H9 (cell line): ENCODE data around the gene LRRC23. TPM values are rescaled to one million over a fixed set of nuclear protein-coding genes. Genes with fewer than 3 reads are reported as not detected.

Experiments
- DNase-seq: peaks from one replicate; pipeline ENCODE4 v3.0.0-alpha.2; 2017
- H2AFZ ChIP-seq: one replicate; pipeline ENCODE4 v1.6.1; 2013; ENCODE audit warnings: mild to moderate bottlenecking, low read length, control low read depth, moderate library complexity
- H2AK5ac ChIP-seq: 2 replicates; pipeline ENCODE4 v1.6.1; 2013; ENCODE audit warnings: low read length, control low read depth, mixed read lengths; ENCODE audit not compliant: insufficient read length
- H2BK120ac ChIP-seq: one replicate; pipeline ENCODE4 v1.6.1; 2013; ENCODE audit warnings: low read depth, mild to moderate bottlenecking, low read length, control low read depth, inconsistent platforms; ENCODE audit not compliant: poor library complexity, severe bottlenecking
- H2BK12ac ChIP-seq: 2 replicates; pipeline ENCODE4 v1.6.1; 2013; ENCODE audit warnings: low read length, control low read depth, mixed read lengths, low read depth; ENCODE audit not compliant: insufficient read length
- H2BK15ac ChIP-seq: 2 replicates; pipeline ENCODE4 v1.6.1; 2013; ENCODE audit warnings: low read depth, low read length, control low read depth
- H2BK20ac ChIP-seq: one replicate; pipeline ENCODE4 v1.6.1; 2013; ENCODE audit warnings: low read depth, mild to moderate bottlenecking, low read length, control low read depth, inconsistent platforms; ENCODE audit not compliant: poor library complexity, severe bottlenecking
- H2BK5ac ChIP-seq: 2 replicates; pipeline ENCODE4 v1.6.1; 2013; ENCODE audit warnings: low read length, control low read depth, mixed read lengths; ENCODE audit not compliant: insufficient read length
- H3K14ac ChIP-seq: 2 replicates; pipeline ENCODE4 v1.6.1; 2013; ENCODE audit warnings: low read length, control low read depth; ENCODE audit not compliant: insufficient read depth
- H3K18ac ChIP-seq: 2 replicates; pipeline ENCODE4 v1.6.1; 2013; ENCODE audit warnings: low read depth, mild to moderate bottlenecking, mixed read lengths, low read length, control low read depth; ENCODE audit not compliant: insufficient read length
- H3K23ac ChIP-seq: 2 replicates; pipeline ENCODE4 v1.6.1; 2013; ENCODE audit warnings: low read length, control low read depth, mixed read lengths, low read depth; ENCODE audit not compliant: insufficient read length
- H3K23me2 ChIP-seq: 2 replicates; pipeline ENCODE4 v1.6.1; 2013; ENCODE audit warnings: low read depth, mild to moderate bottlenecking, mixed read lengths, low read length, control low read depth; ENCODE audit not compliant: insufficient read length, poor library complexity, severe bottlenecking
- H3K27ac ChIP-seq: 2 replicates; pipeline ENCODE4 v1.5.1; 2013; ENCODE audit warnings: low read length, control low read depth, mixed read lengths, low read depth; ENCODE audit not compliant: insufficient read length
- H3K27me3 ChIP-seq: 2 replicates; pipeline ENCODE4 v1.6.1; 2013; ENCODE audit warnings: low read length, control low read depth, inconsistent platforms; ENCODE audit not compliant: insufficient read depth
- H3K4ac ChIP-seq: 2 replicates; pipeline ENCODE4 v1.6.1; 2013; ENCODE audit warnings: low read depth, mild to moderate bottlenecking, control low read depth, inconsistent platforms, low read length, moderate library complexity
- H3K4me1 ChIP-seq: 2 replicates; pipeline ENCODE4 v1.6.1; 2013; ENCODE audit warnings: low read length, control low read depth, inconsistent platforms; ENCODE audit not compliant: insufficient read depth
- H3K4me2 ChIP-seq: 2 replicates; pipeline ENCODE4 v1.6.1; 2013; ENCODE audit warnings: low read length, control low read depth, mixed read lengths; ENCODE audit not compliant: insufficient read length, insufficient read depth
- H3K56ac ChIP-seq: 2 replicates; pipeline ENCODE4 v1.6.1; 2013; ENCODE audit warnings: low read depth, mild to moderate bottlenecking, mixed read lengths, low read length, control low read depth; ENCODE audit not compliant: insufficient read length
- H3K79me1 ChIP-seq: 2 replicates; pipeline ENCODE4 v1.6.1; 2013; ENCODE audit warnings: low read depth, mild to moderate bottlenecking, moderate library complexity, low read length, control low read depth, inconsistent platforms; ENCODE audit not compliant: insufficient read depth, poor library complexity, severe bottlenecking
- H3K79me2 ChIP-seq: 2 replicates; pipeline ENCODE4 v1.6.1; 2013; ENCODE audit warnings: low read length, control low read depth, inconsistent platforms; ENCODE audit not compliant: insufficient read depth
- H3K9ac ChIP-seq: 2 replicates; pipeline ENCODE4 v1.6.1; 2013; ENCODE audit warnings: low read length, control low read depth, mixed read lengths; ENCODE audit not compliant: insufficient read length; ENCODE audit errors: extremely low read depth
- H3K9me3 ChIP-seq: one replicate; pipeline ENCODE4 v1.6.1; 2013; ENCODE audit warnings: low read depth, low read length, inconsistent platforms; ENCODE audit not compliant: control insufficient read depth
- H3T11ph ChIP-seq: one replicate; pipeline ENCODE4 v1.6.1; 2013; ENCODE audit warnings: mild to moderate bottlenecking, low read length, control low read depth, inconsistent platforms
- H4K20me1 ChIP-seq: one replicate; pipeline ENCODE4 v1.6.1; 2013; ENCODE audit not compliant: control insufficient read depth, insufficient read length, insufficient read depth
- H4K5ac ChIP-seq: 2 replicates; pipeline ENCODE4 v1.6.1; 2013; ENCODE audit warnings: low read depth, mild to moderate bottlenecking, mixed read lengths, low read length, control low read depth; ENCODE audit not compliant: insufficient read length
- H4K8ac ChIP-seq: replicated peaks from 2 replicates; pipeline ENCODE4 v1.6.1; 2013; ENCODE audit warnings: low read length, control low read depth, mixed read lengths, low read depth; ENCODE audit not compliant: insufficient read length
- H4K91ac ChIP-seq: 2 replicates; pipeline ENCODE4 v1.6.1; 2013; ENCODE audit warnings: low read depth, mild to moderate bottlenecking, moderate library complexity, mixed read lengths, low read length, control low read depth; ENCODE audit not compliant: insufficient read length
- H3K27ac Mint-ChIP-seq, 3 experiments: 2 replicates in 2 of 3; 3 replicates in 1 of 3; pipeline ENCODE4 v1.8.0; 2020 to 2021; ENCODE audit warnings: mixed read lengths in 3 of 3, mild to moderate bottlenecking in 1 of 3, moderate library complexity in 1 of 3
- H3K27me3 Mint-ChIP-seq: 2 replicates; pipeline ENCODE4 v1.8.0; 2021; ENCODE audit warnings: low read depth, mild to moderate bottlenecking, moderate library complexity, mixed read lengths
- H3K36me3 Mint-ChIP-seq, 3 experiments: 2 replicates in 2 of 3; 3 replicates in 1 of 3; pipeline ENCODE4 v1.8.0; 2020 to 2021; ENCODE audit warnings: low read depth in 3 of 3, mixed read lengths in 3 of 3; ENCODE audit not compliant: insufficient read depth in 1 of 3
- H3K4me1 Mint-ChIP-seq, 2 experiments: 2 replicates each; pipeline ENCODE4 v1.8.0; 2020; ENCODE audit warnings: mixed read lengths in 2 of 2
- H3K4me3 Mint-ChIP-seq, 2 experiments: 2 replicates in 1 of 2; 3 replicates in 1 of 2; pipeline ENCODE4 v1.8.0; 2020 to 2021; ENCODE audit warnings: mild to moderate bottlenecking in 2 of 2, mixed read lengths in 2 of 2, moderate library complexity in 1 of 2
- H3K9me3 Mint-ChIP-seq, 2 experiments: 2 replicates in 1 of 2; 3 replicates in 1 of 2; pipeline ENCODE4 v1.8.0; 2020; ENCODE audit warnings: mild to moderate bottlenecking in 2 of 2, mixed read lengths in 2 of 2, moderate library complexity in 1 of 2
- CTCF ChIP-seq: fragments of 200-600 bp; sonication (generic); conservative IDR thresholded peaks from 3 replicates; pipeline ENCODE4 v1.8.0; 2021; ENCODE audit warnings: antibody characterized with exemption, mild to moderate bottlenecking
- WGBS: extraction: QIAGEN DNeasy Blood & Tissue Kit; methylation state at CpG from one replicate; pipeline ENCODE4 v1.1.7; 2013; ENCODE audit warnings: missing lambda C conversion rate, low lambda C conversion rate, mixed read lengths; ENCODE audit not compliant: insufficient read length; ENCODE audit errors: extremely low coverage; 5-methylcytosine and 5-hydroxymethylcytosine counted together
- total RNA-seq: library from RNA; stranded (reverse); gene quantifications from 2 replicates; pipeline ENCODE4 v1.2.1, GENCODE V29; 2021

The LRRC23 gene
- total RNA-seq, 1 experiment from 2014 or later, result 2.1 TPM

- TF ChIP-seq CTCF, result no peak
- Histone ChIP-seq H3K18ac (no peak overlapping the region), H2BK120ac (no peak overlapping the region), H3K56ac (no peak overlapping the region), H3K79me2 (no peaks in the 10 kb centered on the region), H3K4me1 (peaks cover 3% of the 10 kb centered on the region; the same call in 1 of the 2 replicates), H3K79me1 (peaks cover under 1% of the 10 kb centered on the region), H4K91ac (no peak overlapping the region), H3K27me3 (no peaks in the 10 kb centered on the region), H3T11ph (no peak overlapping the region), H3K4me2 (no peak overlapping the region), H3K9me3 (no peaks in the 10 kb centered on the region), H2AFZ (no peak overlapping the region), H2BK5ac (no peak overlapping the region), H3K4ac (no peak overlapping the region), H4K20me1 (no peaks in the 10 kb centered on the region), H3K14ac (no peak overlapping the region), H3K23ac (no peak overlapping the region), H2AK5ac (no peak overlapping the region), H3K27ac (no peak overlapping the region), H2BK12ac (no peak overlapping the region), H4K5ac (no peak overlapping the region), H3K23me2 (peaks cover 12% of the 10 kb centered on the region), H4K8ac (no peak overlapping the region), H3K9ac (no peak overlapping the region), H2BK15ac (no peak overlapping the region), H2BK20ac (no peak overlapping the region)
- Mint-ChIP-seq H3K27me3 (peaks cover 1% of the 10 kb centered on the region; the same call in 1 of the 2 replicates), H3K4me1 (peaks cover 43 to 46% of the 10 kb centered on the region in 2 experiments), H3K36me3 (peaks cover 33 to 61% (median 59%) of the 10 kb centered on the region in 3 experiments), H3K27ac (peak overlapping the region; percentile 76 to 95 (median 85); a peak in 4 of 7 replicates), H3K9me3 (no peaks in the 10 kb centered on the region), H3K4me3 (no peak overlapping the region)
- no peak for DNase-seq
- no CpG with 5 or more reads among the region's 7 CpGs for WGBS
These were observed 16.9 kb downstream of the LRRC23 start for GRCh38 chr12:6921539-6921938.
